ENCODE measurements around the gene ZNF532.

Gene ZNF532

GRCh38 chr18:59001166-59001565 lies 136.5 kb downstream of the ZNF532 start:
- Histone ChIP-seq H2AFZ (ENCODE audit: low read length) (no peak overlapping the region), H3K9ac (ENCODE audit: low read length) (no peak overlapping the region), H3K27ac (ENCODE audit: low read length) (no peak overlapping the region), H3K4me1 (ENCODE audit: low read length) (no peaks in the 10 kb centered on the region), H3K27me3 (replicated peaks; ENCODE audit: insufficient read depth, low read length) (no peaks in the 10 kb centered on the region), H3K4me3 (ENCODE audit: low read length) (no peak overlapping the region), H3K36me3 (replicated peaks; ENCODE audit: insufficient read depth, low read length) (no peaks in the 10 kb centered on the region), H3F3A (ENCODE audit: insufficient read depth, low read length) (no peaks in the 10 kb centered on the region), H3K4me2 (ENCODE audit: low read depth, low read length) (no peak overlapping the region), H4K20me1 (ENCODE audit: insufficient read depth, low read length) (no peaks in the 10 kb centered on the region), H3K79me2 (ENCODE audit: low read length) (no peaks in the 10 kb centered on the region), H3K9me2 (replicated peaks; ENCODE audit: insufficient read depth, low read length) (no peaks in the 10 kb centered on the region), H3K9me3 (replicated peaks; ENCODE audit: insufficient read depth, low read length) (no peaks in the 10 kb centered on the region)
- TF ChIP-seq CTCF (IDR thresholded peaks at IDR 0.05; ENCODE audit: low read length), result no peak
- TF ChIP-seq EZH2 (optimal IDR thresholded peaks at IDR 0.05; ENCODE audit: low read depth, low read length), result no peak
- TF ChIP-seq EZH2phosphoT487 (IDR thresholded peaks at IDR 0.05; ENCODE audit: low read length), result no peak
- no peak for DNase-seq

GRCh38 chr18:59001721-59002120 lies 137.0 kb downstream of the ZNF532 start:
- no peaks in the 10 kb centered on the region for H3K79me2 ChIP-seq (ENCODE audit: low read length)
- H3K4me1 ChIP-seq (ENCODE audit: low read length), result no peaks in the 10 kb centered on the region
- H4K20me1 ChIP-seq (ENCODE audit: insufficient read depth, low read length), result no peaks in the 10 kb centered on the region
- no peaks in the 10 kb centered on the region for H3K9me3 ChIP-seq (replicated peaks; ENCODE audit: insufficient read depth, low read length)
- H3K9me2 ChIP-seq (replicated peaks; ENCODE audit: insufficient read depth, low read length), result no peaks in the 10 kb centered on the region
- no peak for DNase-seq
- H3K4me2 ChIP-seq (ENCODE audit: low read depth, low read length), result no peak overlapping the region
- H3K9ac ChIP-seq (ENCODE audit: low read length), result no peak overlapping the region
- H3K4me3 ChIP-seq (ENCODE audit: low read length), result no peak overlapping the region
- H2AFZ ChIP-seq (ENCODE audit: low read length), result no peak overlapping the region
- H3K27ac ChIP-seq (ENCODE audit: low read length), result no peak overlapping the region
- no peaks in the 10 kb centered on the region for H3K27me3 ChIP-seq (replicated peaks; ENCODE audit: insufficient read depth, low read length)
- no peaks in the 10 kb centered on the region for H3K36me3 ChIP-seq (replicated peaks; ENCODE audit: insufficient read depth, low read length)
- no peaks in the 10 kb centered on the region for H3F3A ChIP-seq (ENCODE audit: insufficient read depth, low read length)
- TF ChIP-seq CTCF (IDR thresholded peaks at IDR 0.05; ENCODE audit: low read length) (no peak), EZH2 (optimal IDR thresholded peaks at IDR 0.05; ENCODE audit: low read depth, low read length) (no peak), EZH2phosphoT487 (IDR thresholded peaks at IDR 0.05; ENCODE audit: low read length) (no peak)

GRCh38 chr18:59002974-59003594 lies 138.4 kb downstream of the ZNF532 start:
- Histone ChIP-seq H3F3A (ENCODE audit: insufficient read depth, low read length) (no peaks in the 10 kb centered on the region), H3K36me3 (replicated peaks; ENCODE audit: insufficient read depth, low read length) (no peaks in the 10 kb centered on the region), H3K79me2 (ENCODE audit: low read length) (no peaks in the 10 kb centered on the region), H3K9ac (ENCODE audit: low read length) (no peak overlapping the region), H2AFZ (ENCODE audit: low read length) (no peak overlapping the region), H3K4me1 (ENCODE audit: low read length) (no peaks in the 10 kb centered on the region), H3K27me3 (replicated peaks; ENCODE audit: insufficient read depth, low read length) (no peaks in the 10 kb centered on the region), H3K9me3 (replicated peaks; ENCODE audit: insufficient read depth, low read length) (no peaks in the 10 kb centered on the region), H3K27ac (ENCODE audit: low read length) (no peak overlapping the region), H3K4me3 (ENCODE audit: low read length) (no peak overlapping the region), H4K20me1 (ENCODE audit: insufficient read depth, low read length) (no peaks in the 10 kb centered on the region), H3K9me2 (replicated peaks; ENCODE audit: insufficient read depth, low read length) (no peaks in the 10 kb centered on the region), H3K4me2 (ENCODE audit: low read depth, low read length) (no peak overlapping the region)
- DNase-seq, result no peak
- TF ChIP-seq EZH2phosphoT487 (IDR thresholded peaks at IDR 0.05; ENCODE audit: low read length) (no peak), EZH2 (optimal IDR thresholded peaks at IDR 0.05; ENCODE audit: low read depth, low read length) (no peak), CTCF (IDR thresholded peaks at IDR 0.05; ENCODE audit: low read length) (no peak)
